IPS-NIHi11 (cell line): ENCODE data around the gene CDC20B.
"Not testable (repeated sequence)": the region's sequence is repeated elsewhere in the genome, so short reads cannot be mapped to it uniquely, and the experiment has no call there.

Experiments
- DNase-seq: peaks from one replicate; pipeline ENCODE4 v3.0.0; 2012; ENCODE audit warnings: mixed read lengths, low spot score

The CDC20B gene

DNA sequence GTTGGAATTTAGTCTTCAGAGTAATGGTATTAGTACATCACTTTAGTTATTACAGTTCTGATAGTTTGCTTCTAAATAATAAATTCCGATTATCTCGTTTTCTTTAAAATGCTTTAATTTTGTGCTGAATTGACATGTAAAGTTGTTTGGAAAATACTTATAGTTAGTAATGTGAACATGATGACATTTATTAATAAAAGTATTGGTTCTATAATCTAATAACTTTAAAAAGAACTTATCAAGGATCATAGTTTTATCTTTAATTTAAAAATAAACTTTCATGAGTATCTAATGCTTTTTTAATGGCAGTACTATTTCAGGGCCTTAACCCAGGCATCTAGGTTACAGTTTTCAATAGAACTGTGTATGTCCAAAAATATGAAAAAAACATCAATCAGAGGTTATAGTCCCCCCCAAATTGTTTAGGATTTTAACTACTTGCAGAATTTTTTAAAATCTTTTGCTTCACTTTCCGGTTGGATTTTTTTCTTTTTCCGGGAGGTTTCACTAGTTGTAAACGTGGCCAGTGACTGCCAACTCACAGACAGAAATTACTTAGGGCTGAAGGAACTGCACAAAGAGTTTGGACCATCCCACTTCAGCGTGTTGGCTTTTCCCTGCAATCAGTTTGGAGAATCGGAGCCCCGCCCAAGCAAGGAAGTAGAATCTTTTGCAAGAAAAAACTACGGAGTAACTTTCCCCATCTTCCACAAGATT lies 12.3 kb downstream of the CDC20B start:
- DNase-seq: peak; percentile 58

DNA sequence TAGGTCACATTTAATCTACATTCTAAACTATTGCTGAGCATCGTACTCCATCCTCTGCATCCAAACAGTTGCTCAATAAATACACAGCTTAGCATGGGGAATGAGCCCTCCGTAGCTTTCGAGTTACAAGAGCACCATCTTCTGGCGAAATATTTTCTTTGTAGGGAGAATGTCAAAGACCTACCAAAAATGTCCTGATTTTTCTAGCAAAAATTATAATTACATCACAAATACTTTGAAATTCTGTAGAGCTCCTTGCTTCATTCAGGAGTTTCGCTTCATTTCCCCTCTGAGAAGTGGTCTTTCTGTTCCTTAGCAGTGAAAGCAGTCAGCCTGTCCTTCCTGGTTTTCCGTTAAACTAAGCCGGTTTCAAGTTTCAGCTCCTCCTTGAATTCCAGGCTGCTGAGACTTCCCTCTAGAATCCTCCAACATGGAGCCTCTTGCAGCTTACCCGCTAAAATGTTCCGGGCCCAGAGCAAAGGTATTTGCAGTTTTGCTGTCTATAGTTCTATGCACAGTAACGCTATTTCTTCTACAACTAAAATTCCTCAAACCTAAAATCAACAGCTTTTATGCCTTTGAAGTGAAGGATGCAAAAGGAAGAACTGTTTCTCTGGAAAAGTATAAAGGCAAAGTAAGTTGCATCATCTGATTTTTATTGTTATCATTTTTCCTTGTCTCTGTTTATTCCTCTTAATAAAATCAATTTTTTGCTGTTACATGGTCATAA lies 13.0 kb downstream of the CDC20B start, which contains the start of gene GPX8:
Gene GPX8 (plus strand): TSS at position 409 of the 730 bp plus-strand sequence. CDS start 22 bp downstream, at position 431.
- DNase-seq: peak; percentile 74

- DNase-seq: no peak
Observed at GRCh38 chr5:55154873-55155272, 18.1 kb downstream of the CDC20B start.

- no peak for DNase-seq
Observed at GRCh38 chr5:55151923-55152842, 20.8 kb downstream of the CDC20B start.

- no peak for DNase-seq
Observed at GRCh38 chr5:55149308-55149795, 23.6 kb downstream of the CDC20B start.

DNA sequence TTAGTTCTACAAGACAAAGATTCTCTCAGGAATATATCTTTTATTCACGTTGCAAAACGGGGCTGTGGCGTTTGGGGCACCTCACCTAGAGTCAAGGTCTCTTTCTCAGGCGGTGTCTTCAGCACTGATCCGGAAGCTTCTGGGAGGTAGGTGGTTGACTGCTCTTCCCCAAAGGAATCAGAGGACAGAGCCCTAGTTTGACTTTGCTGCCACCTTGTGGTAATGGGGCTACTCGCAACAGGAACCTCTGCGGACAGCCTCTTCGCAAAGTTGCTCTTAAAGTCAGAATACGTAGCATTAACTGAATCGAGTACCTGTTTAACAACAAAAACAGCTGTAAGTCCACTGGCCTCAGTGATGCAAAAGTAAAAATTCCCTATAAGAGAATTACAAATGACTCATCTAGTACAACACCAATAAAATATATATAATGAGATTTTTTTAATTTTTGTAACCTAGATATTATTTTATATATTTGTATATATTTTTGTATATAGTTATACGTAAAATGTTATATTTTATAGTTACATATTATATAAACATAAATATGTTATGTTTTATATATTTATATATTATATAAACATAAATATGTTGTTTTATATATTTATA lies 26.3 kb downstream of the CDC20B start:
- DNase-seq: peak; percentile 84

GRCh38 chr5:55146080-55146479 lies 26.9 kb downstream of the CDC20B start:
- no peak for DNase-seq

- DNase-seq: no peak
Observed at GRCh38 chr5:55143624-55144023, 29.4 kb downstream of the CDC20B start.

- DNase-seq: no peak
Observed at GRCh38 chr5:55141945-55142690, 30.9 kb downstream of the CDC20B start.

GRCh38 chr5:55140908-55141665 lies 31.9 kb downstream of the CDC20B start:
- no peak for DNase-seq

DNA sequence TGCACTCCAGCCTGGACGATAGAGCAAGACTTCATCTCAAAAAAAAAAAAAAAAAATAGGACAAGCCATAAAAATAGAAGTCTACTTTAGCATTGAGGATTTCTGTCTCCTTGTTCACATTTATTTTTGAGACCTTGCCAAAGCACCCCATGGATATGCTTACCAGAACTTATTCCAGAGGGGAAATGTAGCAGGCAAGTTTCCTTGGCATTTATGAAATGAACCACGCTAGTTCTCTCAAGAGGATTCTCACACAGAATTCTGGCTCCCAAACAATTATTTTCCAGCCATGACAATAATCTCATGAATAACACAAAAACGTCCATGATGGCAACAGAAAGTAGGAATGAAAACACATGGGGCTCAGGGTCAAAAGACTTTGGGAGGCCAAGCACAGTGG lies 36.5 kb downstream of the CDC20B start:
- no peak for DNase-seq

- no peak for DNase-seq
Observed at GRCh38 chr5:55134053-55134722, 38.8 kb downstream of the CDC20B start.

GRCh38 chr5:55123365-55123764 lies 49.6 kb downstream of the CDC20B start:
- DNase-seq: peak; percentile 24

DNA sequence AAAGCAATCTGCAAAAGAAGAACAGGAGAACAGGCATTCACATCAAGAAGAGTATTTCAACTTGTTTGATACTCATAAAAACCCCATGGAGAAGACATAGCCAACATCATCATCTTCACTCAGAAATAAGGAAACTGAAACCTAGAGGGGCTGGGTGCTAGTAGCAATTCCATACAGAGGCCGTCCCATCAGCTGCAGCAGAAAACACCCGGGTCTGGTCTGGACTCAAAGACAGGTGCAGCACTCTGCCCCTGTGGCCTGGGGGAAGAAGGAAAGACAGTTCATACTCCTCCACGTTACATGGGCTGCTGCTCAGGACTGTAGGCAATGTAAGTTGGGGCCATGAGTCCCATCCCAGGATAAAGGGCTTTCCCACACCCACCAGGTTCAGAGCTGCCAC lies 58.9 kb downstream of the CDC20B start:
- no peak for DNase-seq

DNA sequence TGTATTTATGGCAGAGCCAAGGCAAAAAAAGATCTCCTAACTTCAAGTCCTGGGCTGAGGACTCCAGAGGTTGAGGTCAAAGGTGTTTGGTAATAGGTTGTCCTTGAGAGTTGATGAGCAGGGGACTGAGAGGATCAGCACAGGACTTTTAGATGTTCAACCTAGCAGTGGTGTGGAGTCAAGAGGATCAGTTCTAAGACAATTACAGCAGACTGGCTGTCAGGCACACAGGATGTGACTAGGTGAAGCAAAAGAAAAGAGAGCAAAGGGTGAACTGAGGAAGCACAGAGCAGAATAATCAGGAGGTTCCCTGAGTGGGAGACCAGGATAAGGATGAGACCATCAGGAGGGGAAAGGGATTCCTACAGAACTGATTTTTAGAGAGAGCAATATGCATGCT lies 59.6 kb downstream of the CDC20B start:
- DNase-seq: no peak

DNA sequence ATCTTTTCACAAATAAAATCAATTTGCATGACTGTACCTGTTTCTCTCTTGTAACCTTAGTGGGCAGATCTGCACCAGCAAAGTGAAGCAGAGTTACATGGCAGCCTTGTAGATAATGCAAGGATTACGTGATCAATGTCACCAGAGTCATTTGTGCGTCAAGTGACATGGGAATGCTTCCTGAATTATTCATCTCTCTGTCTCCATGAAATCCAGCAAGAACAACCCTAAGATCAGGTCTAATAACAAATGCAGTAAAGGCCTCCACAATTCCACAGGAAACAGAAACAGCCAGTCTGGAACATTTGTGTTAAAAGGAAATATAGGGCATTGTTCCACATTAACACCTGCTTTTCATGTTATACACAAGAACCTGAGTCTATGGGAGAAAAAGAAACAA lies 62.8 kb downstream of the CDC20B start:
- DNase-seq: no peak

GRCh38 chr5:55108661-55109060 lies 64.3 kb downstream of the CDC20B start:
- DNase-seq: no peak

DNA sequence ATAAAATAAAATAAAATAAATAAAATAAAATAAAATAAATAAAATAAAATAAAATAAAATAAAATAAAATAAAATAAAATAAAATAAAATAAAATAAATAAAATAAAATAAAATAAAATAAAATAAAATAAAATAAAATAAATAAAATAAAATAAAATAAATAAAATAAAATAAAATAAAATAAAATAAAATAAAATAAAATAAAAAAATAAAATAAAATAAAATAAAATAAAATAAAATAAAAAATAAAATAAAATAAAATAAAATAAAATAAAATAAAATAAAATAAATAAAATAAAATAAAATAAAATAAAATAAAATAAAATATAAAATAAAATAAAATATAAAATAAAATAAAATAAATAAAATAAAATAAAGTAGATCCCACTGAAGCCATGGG lies 67.0 kb downstream of the CDC20B start:
- not testable (repeated sequence) for DNase-seq

GRCh38 chr5:55104946-55105701 lies 67.9 kb downstream of the CDC20B start:
- DNase-seq: no peak
